RWPE1 (cell line): ENCODE measurements around the gene PRTG.

Source experiments
- CTCF ChIA-PET: fragments of 350-600 bp; sonication (Branson Sonifier 250); formaldehyde crosslinking; extraction: SDS; loops from one replicate; lab custom pipeline; 2021; lab: Yijun Ruan, JAX
- POLR2A ChIA-PET: fragments of 400-600 bp; formaldehyde crosslinking; extraction: SDS; loops from one replicate; lab custom pipeline; 2020; ENCODE audit warnings: antibody characterized with exemption; ENCODE audit not compliant: low non-redundant PET; lab: Yijun Ruan, JAX
- DNase-seq: peaks from one replicate; pipeline ENCODE4 v3.0.0; 2012; ENCODE audit warnings: low spot score
- H3K27ac ChIP-seq: fragments of 450-650 bp; 2 replicates; pipeline ENCODE4 v1.5.1; 2017
- CTCF ChIP-seq: fragments of 450-650 bp; conservative IDR thresholded peaks from 2 replicates; pipeline ENCODE4 v1.5.1; 2017; ENCODE audit warnings: low read depth, mild to moderate bottlenecking

PRTG gene

GRCh38 chr15:55715355-55716076, 27.4 kb downstream of the PRTG start:
- ChIA-PET CTCF (interaction anchor here (0.6 kb wide), 1 partner anchor 10 kb away, joined by 3 read pairs; no protein-coding TSS in a partner anchor), POLR2A (no interaction called here)
- no peak overlapping the region for H3K27ac ChIP-seq
- no peak for TF ChIP-seq CTCF
- DNase-seq, result no peak

GRCh38 chr15:55714064-55714463, 28.9 kb downstream of the PRTG start:
- H3K27ac ChIP-seq, result no peak overlapping the region
- TF ChIP-seq CTCF, result no peak
- DNase-seq, result no peak
- CTCF ChIA-PET, result interaction anchor here (0.7 kb wide), 2 partner anchors 171 to 540 kb away, joined by 3 read pairs; no protein-coding TSS in a partner anchor
- POLR2A ChIA-PET, result no interaction called here

GRCh38 chr15:55712363-55712762, 30.6 kb downstream of the PRTG start:
- no peak for TF ChIP-seq CTCF
- POLR2A ChIA-PET, result no interaction called here
- CTCF ChIA-PET, result no interaction called here
- H3K27ac ChIP-seq, result no peak overlapping the region
- no peak for DNase-seq

- TF ChIP-seq CTCF, result no peak
- DNase-seq, result no peak
- ChIA-PET POLR2A (no interaction called here), CTCF (no interaction called here)
- H3K27ac ChIP-seq, result no peak overlapping the region
These were observed 32.7 kb downstream of the PRTG start for GRCh38 chr15:55710286-55710685.

GRCh38 chr15:55709458-55709857, 33.5 kb downstream of the PRTG start:
- H3K27ac ChIP-seq, result no peak overlapping the region
- CTCF ChIA-PET, result no interaction called here
- POLR2A ChIA-PET, result no interaction called here
- no peak for DNase-seq
- TF ChIP-seq CTCF, result no peak

GRCh38 chr15:55708720-55709119, 34.2 kb downstream of the PRTG start:
- H3K27ac ChIP-seq, result no peak overlapping the region
- CTCF ChIA-PET, result no interaction called here
- TF ChIP-seq CTCF, result no peak

More at GRCh38 chr15:55708720-55709119, 34.2 kb downstream of the PRTG start:
- POLR2A ChIA-PET, result no interaction called here
- DNase-seq, result no peak
